HG03196 (cell line): Measurements from ENCODE around the gene PIN1.
A peak's percentile ranks its signal among the peaks of the same experiment; 100 is the strongest.
"Not testable (repeated sequence)": the region's sequence is repeated elsewhere in the genome, so short reads cannot be mapped to it uniquely, and the experiment has no call there.

ENCODE experiments used
- ATAC-seq: cut with Tn5 transposase; IDR thresholded peaks from one replicate; pipeline ENCODE4 v1.9.1; 2021; ENCODE audit not compliant: unreplicated experiment

The PIN1 gene

GRCh38 chr19:9834726-9835506 is at the start of gene PIN1:
PIN1 (plus strand) TSS chr19:9835318; CDS start chr19:9835345, 27 bp downstream.
- peak; percentile 92 for ATAC-seq

GRCh38 chr19:9785367-9786331 is 49.5 kb upstream of the PIN1 start:
- peak; percentile 78 for ATAC-seq

- ATAC-seq: no peak
Observed at GRCh38 chr19:9786342-9786741, 48.8 kb upstream of the PIN1 start.

- no peak for ATAC-seq
Observed at GRCh38 chr19:9786819-9787218, 48.3 kb upstream of the PIN1 start.

GRCh38 chr19:9788604-9789003 is 46.5 kb upstream of the PIN1 start:
- ATAC-seq: not testable (repeated sequence)

- ATAC-seq: no peak
Observed at GRCh38 chr19:9789066-9789465, 46.1 kb upstream of the PIN1 start.

- ATAC-seq: not testable (repeated sequence)
Observed at GRCh38 chr19:9789579-9789978, 45.5 kb upstream of the PIN1 start.

- ATAC-seq: not testable (repeated sequence)
Observed at GRCh38 chr19:9791073-9791367, 44.1 kb upstream of the PIN1 start.

GRCh38 chr19:9791552-9792205 is 43.4 kb upstream of the PIN1 start:
- ATAC-seq: no peak

GRCh38 chr19:9792206-9793070 is 42.7 kb upstream of the PIN1 start:
- no peak for ATAC-seq

- ATAC-seq: no peak
Observed at GRCh38 chr19:9793071-9793591, 42.0 kb upstream of the PIN1 start.

GRCh38 chr19:9796113-9796773 is 38.9 kb upstream of the PIN1 start:
- ATAC-seq: no peak

- ATAC-seq: no peak
Observed at GRCh38 chr19:9797871-9798270, 37.2 kb upstream of the PIN1 start.

- no peak for ATAC-seq
Observed at GRCh38 chr19:9799162-9799561, 36.0 kb upstream of the PIN1 start.

GRCh38 chr19:9801976-9802375 is 33.1 kb upstream of the PIN1 start:
- no peak for ATAC-seq

- ATAC-seq: no peak
Observed at GRCh38 chr19:9806803-9807202, 28.3 kb upstream of the PIN1 start.

GRCh38 chr19:9808855-9809824 is 26.0 kb upstream of the PIN1 start:
- no peak for ATAC-seq

- ATAC-seq: no peak
Observed at GRCh38 chr19:9811139-9811538, 24.0 kb upstream of the PIN1 start.
